HEK293T (cell line): ENCODE measurements around the gene CLIC6.

Experiments used
- ARNT ChIP-seq: fragments of 450-650 bp; IDR thresholded peaks from 2 replicates; pipeline ENCODE4 v1.6.1; 2017; ENCODE audit warnings: mild to moderate bottlenecking
- BHLHE40 ChIP-seq: fragments of 450-650 bp; IDR thresholded peaks from 2 replicates; pipeline ENCODE4 v1.6.1; 2016; ENCODE audit warnings: mild to moderate bottlenecking, moderate library complexity, borderline replicate concordance
- ELF4 ChIP-seq: fragments of 450-650 bp; IDR thresholded peaks from 2 replicates; pipeline ENCODE4 v1.6.1; 2017; ENCODE audit warnings: antibody characterized with exemption
- FOXA1 ChIP-seq: fragments of 450-650 bp; IDR thresholded peaks from 2 replicates; pipeline ENCODE4 v1.6.1; 2016; ENCODE audit warnings: mild to moderate bottlenecking
- FOXK2 ChIP-seq: fragments of 450-650 bp; IDR thresholded peaks from 2 replicates; pipeline ENCODE4 v1.6.1; 2016; ENCODE audit warnings: mild to moderate bottlenecking
- FOXM1 ChIP-seq: fragments of 450-650 bp; IDR thresholded peaks from 2 replicates; pipeline ENCODE4 v1.6.1; 2017; ENCODE audit warnings: mild to moderate bottlenecking, borderline replicate concordance
- HDGF ChIP-seq: fragments of 450-650 bp; IDR thresholded peaks from 2 replicates; pipeline ENCODE4 v1.6.1; 2017; ENCODE audit warnings: antibody characterized with exemption, borderline replicate concordance
- L3MBTL2 ChIP-seq: fragments of 450-650 bp; conservative IDR thresholded peaks from 2 replicates; pipeline ENCODE4 v1.6.1; 2016; ENCODE audit warnings: mild to moderate bottlenecking
- LEF1 ChIP-seq: fragments of 450-650 bp; IDR thresholded peaks from 2 replicates; pipeline ENCODE4 v1.6.1; 2017; ENCODE audit warnings: mild to moderate bottlenecking, borderline replicate concordance
- NFRKB ChIP-seq: fragments of 450-650 bp; IDR thresholded peaks from 2 replicates; pipeline ENCODE4 v1.6.1; 2016; ENCODE audit warnings: mild to moderate bottlenecking, moderate library complexity
- SP1 ChIP-seq: fragments of 450-650 bp; IDR thresholded peaks from 2 replicates; pipeline ENCODE4 v1.6.1; 2017
- SUZ12 ChIP-seq: fragments of 450-650 bp; IDR thresholded peaks from 2 replicates; pipeline ENCODE4 v1.6.1; 2016; ENCODE audit warnings: mild to moderate bottlenecking
- TARDBP ChIP-seq: fragments of 450-650 bp; IDR thresholded peaks from 2 replicates; pipeline ENCODE4 v1.6.1; 2016
- ZNF384 ChIP-seq: fragments of 450-650 bp; IDR thresholded peaks from 2 replicates; pipeline ENCODE4 v1.6.1; 2016

GRCh38 chr21:34704119-34704518 lies 35.3 kb downstream of the CLIC6 start:
- no peak for TF ChIP-seq HDGF
- TF ChIP-seq L3MBTL2: no peak
- no peak for TF ChIP-seq ZNF384
- no peak for TF ChIP-seq ARNT
- no peak for TF ChIP-seq SP1
- TF ChIP-seq BHLHE40: no peak
- no peak for TF ChIP-seq NFRKB
- TF ChIP-seq SUZ12: no peak
- TF ChIP-seq TARDBP: no peak
- TF ChIP-seq FOXM1: no peak
- no peak for TF ChIP-seq FOXK2
- TF ChIP-seq LEF1: no peak
- TF ChIP-seq FOXA1: no peak
- TF ChIP-seq ELF4: no peak
